Stimulated activated CD4-positive, alpha-beta T cell treated with anti-CD3 and anti-CD28 coated beads, Interleukin-1b, Interleukin-23, amount 100 ng/mL, for 48 hours (primary cell): ENCODE results near the gene DAB1.
"Not testable (repeated sequence)": the region's sequence is repeated elsewhere in the genome, so short reads cannot be mapped to it uniquely, and the experiment has no call there.

ENCODE experiments used
- DNase-seq: peaks from one replicate; pipeline ENCODE4 v3.0.0-alpha.2; 2020

DAB1 gene

DNA sequence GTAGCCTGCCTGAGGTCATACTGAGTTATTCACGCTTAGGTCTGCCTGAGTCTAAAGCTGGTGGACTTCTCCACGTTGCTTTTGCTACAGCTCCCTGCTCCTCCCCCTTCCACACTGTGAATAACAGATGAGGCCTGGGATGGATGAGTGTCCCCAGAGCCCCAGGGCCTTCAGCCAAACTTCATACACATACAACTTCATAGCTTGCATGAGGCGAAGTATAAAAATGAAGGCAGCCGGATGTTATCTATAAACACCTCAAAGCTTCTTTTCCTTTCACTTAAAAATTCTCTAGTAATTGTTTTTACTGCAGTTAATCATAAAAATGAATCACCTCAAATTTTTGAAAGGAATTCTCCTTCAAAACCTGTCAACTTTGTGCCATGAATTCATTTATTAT, 70.2 kb downstream of the DAB1 start:
- no peak for DNase-seq

DNA sequence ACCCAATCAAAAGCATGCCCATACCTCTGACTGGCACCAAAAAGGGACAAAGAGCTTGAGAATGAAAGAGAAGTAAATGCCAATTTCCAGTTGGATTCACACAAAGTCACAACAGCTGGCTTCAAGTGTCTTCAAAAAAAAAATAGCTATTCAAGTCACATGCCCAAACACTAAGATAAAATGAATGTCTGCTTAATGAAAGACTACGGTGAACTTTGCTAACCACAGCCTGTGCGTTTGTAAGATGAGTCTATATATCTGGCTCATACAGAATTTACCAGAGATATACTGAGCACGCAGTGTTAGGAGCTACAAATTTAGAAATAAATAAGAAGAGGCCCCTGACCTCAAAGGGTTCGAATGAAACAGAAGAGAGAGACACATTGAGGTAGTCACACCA, 73.2 kb downstream of the DAB1 start:
- DNase-seq: no peak

DNA sequence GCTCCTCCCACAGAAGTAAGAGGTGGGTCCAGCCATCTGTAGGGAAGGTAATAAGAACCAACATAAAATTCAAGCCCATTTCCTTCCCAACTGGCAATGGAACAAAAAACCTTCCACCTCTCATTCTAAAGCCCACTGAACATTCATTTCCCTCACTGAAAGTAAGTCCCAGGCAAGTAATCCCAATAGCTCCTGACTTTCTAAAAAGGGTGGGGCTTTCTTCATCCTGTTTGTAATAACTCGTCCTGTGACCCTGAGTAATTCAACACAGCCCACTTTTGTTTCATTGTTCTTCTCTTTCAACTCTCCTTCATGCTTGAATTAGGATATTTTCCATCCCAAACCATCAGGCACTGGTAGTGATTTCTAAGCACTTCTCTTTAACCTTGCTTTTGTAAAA, 74.9 kb downstream of the DAB1 start:
- no peak for DNase-seq

DNA sequence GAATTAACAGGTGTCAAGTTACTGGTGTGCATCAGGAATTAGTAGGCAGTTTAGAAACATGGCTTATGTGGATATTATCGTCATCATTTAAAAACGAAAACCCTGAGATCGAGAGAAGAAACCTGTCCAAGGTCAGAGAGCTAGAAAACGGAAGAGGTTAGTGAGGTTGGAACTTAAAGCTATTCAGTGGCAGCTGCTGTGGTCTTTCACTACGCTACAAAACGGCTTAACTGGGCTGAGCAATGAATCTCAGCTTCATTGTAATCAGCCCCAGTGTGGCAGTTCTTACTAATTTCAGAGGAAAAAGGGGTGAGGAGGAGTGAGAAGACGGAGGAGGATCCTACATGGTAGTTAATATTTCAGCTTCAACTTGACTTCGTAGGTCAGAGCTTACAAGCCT, 77.9 kb downstream of the DAB1 start:
- no peak for DNase-seq

DNA sequence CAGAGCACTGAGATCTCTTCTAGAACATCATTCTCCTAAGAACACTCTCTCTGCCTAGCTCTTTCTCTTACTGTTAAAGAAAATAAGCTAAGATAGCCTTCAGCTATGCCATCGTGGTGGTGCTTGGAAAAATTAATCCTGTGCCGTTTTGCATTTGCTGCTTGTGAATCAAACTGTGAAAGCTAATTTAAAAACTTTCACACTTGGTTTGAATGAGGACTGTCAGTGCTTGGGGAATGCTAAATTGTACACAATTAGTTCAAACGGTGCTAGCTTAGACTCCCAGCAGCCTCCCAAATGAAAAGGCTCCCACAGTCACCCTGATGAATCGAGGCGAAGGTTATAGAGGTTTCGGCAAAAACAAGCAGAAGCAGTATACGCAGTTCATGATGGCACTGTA, 79.6 kb downstream of the DAB1 start:
- no peak for DNase-seq

DNA sequence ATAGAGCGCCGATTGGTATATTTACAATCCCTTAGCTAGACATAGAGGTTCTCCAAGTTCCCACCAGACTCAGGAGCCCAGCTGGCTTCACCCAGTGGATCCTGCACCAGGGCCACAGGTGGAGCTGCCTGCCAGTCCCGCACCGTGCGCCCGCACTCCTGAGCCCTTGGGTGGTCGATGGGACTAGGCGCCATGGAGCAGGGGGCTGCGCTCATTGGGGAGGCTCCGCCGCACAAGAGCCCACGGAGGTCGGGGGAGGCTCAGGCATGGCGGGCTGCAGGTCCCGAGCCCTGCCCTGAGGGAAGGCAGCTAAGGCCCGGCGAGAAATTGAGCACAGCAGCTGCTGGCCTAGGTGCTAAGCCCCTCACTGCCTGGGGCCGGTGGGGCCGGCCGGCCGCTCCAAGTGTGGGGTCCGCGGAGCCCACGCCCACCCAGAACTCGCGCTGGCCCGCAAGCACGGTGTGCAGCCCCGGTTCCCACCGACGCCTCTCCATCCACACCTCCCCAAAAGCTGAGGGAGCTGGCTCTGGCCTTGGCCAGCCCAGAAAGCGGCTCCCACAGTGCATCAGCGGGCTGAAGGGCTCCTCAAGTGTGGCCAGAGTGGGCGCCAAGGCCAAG, 80.5 kb downstream of the DAB1 start:
- not testable (repeated sequence) for DNase-seq

DNA sequence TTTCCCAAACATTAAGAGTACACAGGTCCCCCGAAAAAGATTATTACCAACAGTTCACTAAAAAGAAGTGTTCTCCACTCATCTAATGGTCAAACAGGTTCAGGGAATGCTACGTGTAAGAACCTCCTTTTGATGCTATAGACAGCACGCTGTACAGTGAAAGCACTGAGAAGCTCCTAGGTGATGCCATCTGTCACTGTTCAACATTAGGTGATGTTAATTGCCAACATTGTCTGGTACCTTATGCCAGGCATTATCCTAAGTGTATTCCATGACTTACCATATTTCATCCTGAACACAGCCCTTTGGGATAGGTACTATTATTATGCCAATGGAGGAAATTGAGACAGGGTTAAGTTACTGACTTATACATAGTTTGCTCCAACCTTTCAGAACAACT, 82.1 kb downstream of the DAB1 start:
- DNase-seq: no peak

DNA sequence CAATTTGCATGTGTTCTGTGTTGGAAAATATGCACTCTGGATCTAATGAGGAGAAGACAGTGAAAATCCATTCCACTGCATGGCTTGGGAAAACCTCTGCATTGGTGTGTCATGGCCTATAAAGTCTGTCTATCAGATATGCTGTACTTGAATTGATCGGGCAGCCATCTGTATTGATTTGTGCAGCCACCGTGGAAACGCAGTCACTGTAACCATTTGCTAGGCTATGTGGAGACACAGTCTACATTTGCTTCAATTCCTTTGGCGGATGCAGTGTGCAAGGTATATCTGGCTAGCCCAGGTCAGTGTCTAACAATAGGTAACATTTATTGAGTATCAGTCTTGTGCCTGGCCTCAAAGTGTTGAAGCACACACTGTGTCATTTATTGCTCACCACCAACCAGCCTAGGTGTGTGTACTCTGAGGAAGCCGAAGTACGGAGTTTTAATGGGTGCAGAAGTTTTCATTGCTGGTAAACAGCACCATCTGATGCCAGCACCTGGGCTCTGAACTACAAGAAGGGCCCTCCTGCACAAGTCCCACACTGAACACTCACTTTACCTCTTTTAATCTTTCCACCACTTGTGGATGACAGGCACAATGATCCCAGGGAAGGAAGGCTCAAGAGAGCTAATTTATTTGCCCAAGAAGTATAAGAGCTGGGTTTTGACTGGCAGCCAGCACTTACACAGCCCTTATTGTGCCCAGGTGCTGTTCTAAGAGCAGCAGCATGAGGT, 83.4 kb downstream of the DAB1 start:
- DNase-seq: no peak

DNA sequence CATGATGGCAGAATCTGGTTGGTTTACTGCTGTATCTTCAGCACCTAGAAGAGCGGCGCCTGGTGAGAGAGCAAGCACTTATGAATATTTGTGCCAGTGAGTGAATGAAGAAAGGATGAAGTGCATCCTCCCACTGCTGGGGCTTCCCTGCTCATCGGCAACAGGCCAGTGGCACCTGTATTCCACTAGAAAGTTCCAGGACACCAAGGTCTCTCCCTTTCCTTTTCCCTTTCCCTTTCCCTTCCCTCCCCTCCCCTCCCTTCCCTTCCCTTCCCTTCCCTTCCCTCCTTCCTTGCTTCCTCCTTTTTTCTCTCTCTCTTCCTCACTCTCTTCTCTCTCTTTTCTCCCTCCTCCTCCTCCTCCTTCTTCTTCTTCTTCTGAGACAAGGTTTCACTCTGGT, 86.2 kb downstream of the DAB1 start:
- no peak for DNase-seq

DNA sequence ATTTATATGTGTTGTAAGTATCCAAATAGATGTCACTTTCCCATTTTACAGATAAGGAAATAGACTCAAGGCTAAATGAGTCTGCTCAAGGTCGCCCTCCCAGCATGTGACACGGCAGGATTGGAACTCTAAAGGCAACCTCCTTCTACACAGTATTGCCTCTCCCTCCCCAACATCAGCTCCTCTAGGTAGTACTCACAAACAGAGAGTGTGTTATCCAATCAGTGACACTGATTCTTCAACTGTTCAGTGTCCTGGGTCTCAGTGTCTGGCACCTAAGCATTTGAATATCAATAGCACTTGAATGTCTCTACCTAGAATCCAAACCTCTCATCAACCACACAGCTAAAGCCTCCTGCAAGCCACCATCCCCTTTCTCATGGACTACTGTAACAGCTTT, 87.1 kb downstream of the DAB1 start:
- DNase-seq: no peak

DNA sequence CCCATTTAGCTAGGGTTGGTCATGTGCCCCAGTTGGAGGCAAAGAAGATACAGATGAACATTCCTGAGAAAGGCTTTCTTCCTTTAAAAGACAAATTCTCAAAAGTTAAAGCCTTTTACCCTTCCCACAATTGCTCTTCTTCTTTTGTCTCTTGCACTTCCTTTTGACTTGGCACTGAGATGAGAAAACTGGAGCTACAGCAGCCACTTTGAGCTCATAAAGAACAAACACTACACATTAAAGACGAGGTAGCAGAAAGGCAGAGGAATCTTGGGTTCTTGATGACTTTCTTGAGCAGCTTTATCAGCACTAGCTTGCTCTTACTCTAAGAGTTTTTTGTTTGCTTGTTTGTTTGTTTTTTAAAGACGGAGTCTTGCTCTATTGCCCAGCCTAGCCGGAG, 92.2 kb downstream of the DAB1 start:
- DNase-seq: no peak

DNA sequence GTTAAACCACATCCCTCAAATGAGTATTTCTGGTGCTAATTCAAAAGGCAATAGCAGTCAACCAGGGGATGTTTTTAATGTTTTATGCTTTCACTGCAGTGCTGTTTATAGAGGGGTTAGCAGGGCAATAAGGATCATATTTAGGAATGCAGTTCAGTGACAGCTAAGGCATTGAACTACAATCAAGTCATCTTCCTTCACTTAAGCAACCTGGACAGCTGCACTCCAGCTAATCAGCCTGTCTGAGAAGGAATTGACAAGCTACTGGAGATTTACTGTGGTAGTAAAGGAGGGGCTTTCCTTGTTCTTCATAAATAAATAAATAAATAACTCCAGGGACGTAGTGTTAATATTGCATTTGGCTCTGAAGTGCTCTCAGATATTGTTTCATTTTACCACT, 93.9 kb downstream of the DAB1 start:
- DNase-seq: no peak

DNA sequence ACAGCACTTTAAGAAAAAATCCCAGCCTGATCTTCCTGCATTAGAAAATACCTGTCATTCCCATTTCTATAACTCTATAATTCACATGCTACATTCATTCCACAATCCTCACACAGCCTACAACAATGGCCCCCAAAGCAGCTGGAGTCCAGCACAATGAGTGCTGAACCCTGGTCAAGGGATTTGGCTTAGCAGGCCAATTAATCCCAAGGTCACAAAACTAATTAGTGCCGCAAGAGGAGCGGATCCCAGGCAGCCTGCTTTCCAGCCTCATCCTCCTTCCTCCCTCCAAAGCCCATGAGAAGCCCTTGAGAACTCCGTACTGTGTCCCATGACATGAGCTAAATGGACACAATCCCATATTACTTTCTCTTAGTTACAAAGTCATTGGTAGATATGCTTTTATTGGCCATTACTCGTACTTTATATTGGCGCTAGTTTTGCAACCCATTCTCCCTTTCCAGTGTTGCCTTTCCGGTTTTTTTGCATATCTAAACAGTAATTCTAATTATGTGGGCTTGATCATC, 94.8 kb downstream of the DAB1 start:
- DNase-seq: no peak

DNA sequence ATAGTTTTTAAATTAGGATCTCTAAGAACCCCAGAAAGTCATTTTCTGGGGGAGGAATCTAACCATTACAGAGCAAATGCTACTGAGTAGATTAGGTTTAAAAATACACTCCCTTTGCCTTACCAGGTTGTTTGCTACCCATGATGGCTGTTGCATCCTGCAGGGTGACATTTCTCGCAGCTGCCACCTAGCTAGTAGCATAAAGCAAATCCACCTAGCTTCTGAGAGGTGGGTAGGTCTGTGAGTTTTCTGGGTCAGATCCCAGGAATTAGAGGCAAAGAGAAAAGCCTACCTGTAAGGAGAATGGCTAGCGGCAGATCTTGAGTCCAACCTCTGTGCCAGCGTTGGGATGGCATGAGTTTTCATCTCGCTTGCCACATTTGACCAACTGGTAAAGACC, 95.9 kb downstream of the DAB1 start:
- DNase-seq: no peak

DNA sequence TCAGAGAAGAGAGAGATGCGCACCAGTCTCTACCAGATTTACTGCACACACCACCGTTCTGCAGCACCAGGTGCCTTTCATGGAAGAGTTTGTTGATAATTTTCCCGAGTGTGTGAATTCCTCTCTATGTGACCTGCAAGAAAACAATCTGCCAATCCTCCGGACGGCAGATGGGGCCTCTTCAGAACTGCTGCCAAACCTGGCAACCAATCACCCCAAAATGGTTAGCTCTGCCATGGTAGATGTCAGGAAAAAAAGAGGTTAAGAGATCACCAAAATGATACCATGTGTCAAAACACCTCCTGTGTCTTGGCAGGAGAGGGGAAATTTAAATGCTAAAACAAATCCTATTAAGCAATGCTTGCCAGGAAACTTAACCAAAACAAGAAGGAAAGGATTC, 96.5 kb downstream of the DAB1 start:
- no peak for DNase-seq

DNA sequence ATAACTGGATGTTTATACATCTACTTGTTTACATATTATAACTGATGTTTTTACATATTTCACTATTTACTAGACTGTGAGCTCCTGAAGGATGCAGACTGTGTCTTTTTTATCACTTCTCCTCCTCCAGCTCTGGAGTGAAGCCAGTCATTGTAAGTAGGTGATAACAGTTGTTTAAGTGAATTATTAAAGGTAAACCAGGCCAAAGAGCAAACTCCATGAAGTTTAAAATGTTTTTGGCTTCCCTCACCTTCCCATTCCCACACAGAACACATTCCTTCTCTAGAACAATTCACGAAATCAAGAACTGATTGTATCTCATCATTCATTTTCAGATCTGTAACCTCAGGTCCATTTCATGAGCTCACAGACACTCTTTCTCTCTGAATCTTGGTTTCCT, 98.3 kb downstream of the DAB1 start:
- no peak for DNase-seq

DNA sequence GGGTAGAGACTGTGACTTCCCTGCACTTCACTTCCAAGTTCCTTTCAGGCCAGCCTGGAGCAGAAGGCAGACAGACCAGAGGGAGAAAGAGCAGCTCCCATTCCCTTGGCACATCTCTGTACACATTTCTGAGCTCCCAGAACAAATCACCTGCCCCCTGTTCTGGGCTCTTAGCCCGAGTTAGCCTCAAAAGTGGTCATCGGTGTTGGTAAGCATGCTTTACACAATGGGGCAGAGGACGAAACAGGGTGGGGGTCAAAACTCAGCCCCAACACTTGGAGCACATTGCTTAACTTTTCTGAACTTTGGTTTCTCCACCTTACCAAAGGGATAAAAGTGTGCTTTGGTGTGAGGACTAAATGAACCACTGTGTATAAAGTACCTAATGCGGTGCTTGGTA, 98.7 kb downstream of the DAB1 start:
- DNase-seq: no peak

DNA sequence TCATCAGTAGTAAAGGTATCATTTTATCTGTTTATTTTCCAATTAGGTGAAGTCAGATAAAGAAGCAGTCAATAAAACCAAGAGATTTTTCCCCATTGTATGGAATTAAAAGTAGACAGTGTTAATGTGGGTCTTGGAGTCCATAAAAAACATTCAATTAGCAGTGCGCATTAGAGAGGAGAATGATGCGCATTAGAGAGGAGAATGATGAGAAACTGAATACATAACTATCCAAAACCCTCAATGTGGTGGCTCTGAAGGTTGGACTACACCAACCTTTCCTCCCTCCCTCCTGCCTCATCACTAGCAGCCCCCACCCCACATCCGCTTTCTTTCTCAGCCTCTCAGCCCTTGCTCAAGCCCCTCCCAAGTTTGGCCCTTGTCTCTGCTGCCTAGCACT, 99.5 kb downstream of the DAB1 start:
- DNase-seq: no peak

DNA sequence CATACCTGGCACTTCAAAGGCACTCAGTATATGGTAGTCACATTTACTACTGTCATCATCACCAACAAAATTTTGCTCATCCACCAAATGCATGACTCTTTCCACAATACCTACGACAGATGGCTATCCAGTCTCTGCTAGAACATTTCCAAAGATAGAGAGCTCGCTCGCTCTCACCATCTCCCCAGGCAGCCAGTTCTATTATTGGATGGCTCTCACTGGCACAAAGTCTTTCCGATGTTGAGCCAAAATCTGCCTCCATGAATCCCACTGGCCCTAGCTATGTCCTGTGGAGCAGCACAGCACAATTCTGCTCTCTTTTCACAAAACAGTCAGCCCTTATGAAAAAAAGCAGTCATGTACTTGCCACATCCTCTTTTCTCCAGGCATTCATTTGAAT, 102.1 kb downstream of the DAB1 start:
- no peak for DNase-seq

DNA sequence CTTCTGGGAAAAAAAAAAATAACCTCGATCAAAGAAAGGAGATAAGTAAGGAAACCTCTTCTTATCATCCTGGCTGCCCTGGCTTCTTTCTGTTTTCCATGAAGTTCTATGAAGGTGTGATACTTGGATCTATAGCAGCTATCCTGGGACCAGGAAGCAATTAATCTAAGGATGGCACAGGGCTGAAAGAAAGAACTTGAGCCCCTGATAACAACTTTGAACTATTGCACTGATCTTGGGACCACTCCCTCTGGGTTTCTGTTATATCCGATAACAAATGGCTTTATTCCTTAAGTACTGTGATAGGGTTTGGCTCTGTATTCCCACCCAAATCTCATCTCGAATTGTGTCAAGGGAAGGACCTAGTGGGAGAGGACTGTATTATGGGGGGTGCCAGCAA, 104.1 kb downstream of the DAB1 start:
- no peak for DNase-seq

DNA sequence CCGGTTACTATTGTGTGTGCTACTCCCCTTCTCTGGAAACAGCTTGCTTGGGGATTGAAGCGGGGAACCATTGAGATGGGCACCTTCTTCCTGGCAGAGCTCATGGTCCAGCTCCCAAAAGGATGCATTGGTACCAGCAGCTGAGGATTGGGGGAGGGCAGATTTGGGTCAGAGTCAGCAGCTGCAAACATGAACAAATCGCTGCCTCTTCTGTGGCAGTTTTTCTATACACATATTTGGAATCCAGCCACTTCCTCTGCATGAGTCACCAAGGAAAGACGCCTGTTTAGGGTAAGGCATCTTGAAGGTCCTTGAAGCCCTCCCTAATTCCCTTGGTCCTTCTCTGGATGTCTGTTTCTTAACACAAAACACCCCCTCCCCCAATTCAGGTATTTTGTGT, 104.7 kb downstream of the DAB1 start:
- DNase-seq: no peak

DNA sequence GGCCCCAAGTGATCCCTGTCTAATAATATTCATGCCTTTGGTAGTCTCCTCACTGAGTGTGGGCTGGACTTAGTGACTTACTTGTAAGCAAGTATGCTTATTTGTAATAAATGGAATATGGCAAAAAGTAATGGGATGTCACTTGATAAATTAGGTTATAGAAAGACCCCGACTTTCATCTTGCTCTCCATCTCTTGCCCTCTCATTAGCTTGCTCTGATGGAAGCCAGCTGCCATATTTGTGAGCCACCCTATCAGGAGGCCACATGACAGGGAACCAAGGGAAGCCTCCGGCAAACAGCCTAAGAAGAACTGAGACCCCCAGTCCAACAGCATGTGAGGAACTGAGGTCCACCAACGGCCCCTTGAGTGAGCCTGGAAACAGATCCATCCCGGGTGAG, 107.0 kb downstream of the DAB1 start:
- no peak for DNase-seq

DNA sequence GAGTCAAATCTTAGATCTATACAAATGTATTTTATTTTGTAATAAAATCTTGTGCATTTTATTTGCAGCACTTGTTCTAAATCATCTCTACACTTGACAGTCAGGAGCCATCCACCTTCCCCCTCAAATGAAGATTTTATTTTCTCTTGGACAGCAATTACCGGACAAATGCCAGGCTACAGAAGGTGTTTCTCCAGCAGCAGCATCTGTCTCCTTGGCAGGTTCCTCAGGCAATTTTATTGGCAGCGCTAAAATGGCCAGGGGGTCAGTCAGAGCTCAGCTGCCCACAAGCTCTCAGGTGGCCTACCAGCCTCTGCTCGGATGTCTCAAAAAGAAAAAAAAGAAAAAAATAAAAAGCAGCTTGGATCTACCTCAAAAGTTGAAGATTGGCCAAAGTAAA, 107.6 kb downstream of the DAB1 start:
- DNase-seq: no peak

DNA sequence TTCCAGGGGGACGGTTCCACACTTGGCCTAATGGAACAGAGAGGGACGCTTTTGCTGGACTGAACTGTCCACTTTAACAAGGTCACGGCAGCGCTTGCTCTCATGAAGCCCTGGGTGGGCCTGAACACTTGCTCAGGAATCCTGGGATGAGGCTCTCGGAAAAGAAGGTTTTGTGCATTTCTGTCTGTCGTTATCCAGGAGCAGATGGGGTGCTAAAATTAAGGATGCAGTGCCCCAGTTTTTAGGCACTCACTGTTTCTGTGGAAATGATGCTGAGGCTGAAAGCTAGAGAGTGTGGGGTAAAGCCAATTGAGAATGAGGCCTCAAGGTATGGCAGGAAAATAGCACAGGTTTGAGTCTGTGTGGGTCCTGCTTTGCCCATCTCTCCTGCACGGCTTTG, 111.0 kb downstream of the DAB1 start:
- no peak for DNase-seq

DNA sequence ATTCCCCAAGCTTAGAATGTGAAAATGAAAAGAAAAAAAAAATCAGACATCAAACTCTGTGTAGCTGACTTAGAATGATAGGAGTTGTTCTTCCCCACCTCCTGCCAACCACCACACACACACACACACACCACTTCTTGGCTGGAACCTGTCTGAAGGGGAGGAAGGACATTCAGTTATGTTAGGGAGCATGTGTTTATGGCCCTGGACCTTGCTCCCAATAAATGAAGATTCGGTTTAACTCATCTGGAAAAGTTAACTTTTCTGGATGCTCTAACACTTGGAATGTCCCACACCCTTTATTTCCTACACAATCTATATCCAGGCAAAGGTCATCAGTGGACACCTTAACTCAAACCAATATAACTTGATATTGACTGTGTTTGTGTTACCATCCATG, 112.4 kb downstream of the DAB1 start:
- no peak for DNase-seq
